ENCODE results near the gene SHROOM3.
"Not testable (repeated sequence)": the region's sequence is repeated elsewhere in the genome, so short reads cannot be mapped to it uniquely, and the experiment has no call there.

SHROOM3 gene

DNA sequence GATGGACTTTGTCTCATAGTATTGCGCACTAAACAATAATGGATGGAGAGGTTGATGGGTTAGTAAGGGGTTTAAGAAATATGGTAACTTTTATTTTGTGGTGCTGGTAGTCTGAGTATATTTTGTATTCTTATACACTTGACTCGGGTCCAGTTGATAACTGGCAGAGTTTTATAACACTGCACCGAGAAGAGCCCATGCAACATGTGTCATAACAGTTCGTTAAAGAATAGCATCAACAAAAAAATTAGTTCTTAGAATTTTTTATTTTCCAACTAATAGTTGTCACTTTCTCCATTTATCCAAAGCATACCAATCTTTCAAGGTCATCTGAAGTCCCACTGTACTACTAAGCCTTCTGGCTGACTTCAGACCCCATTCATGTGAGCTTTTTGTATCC is 287.8 kb downstream of the SHROOM3 start:
- no peaks in the 10 kb centered on the region for H3K9me3 ChIP-seq (ENCODE audit: control insufficient read depth, low read length)
- H3K4me1 ChIP-seq (ENCODE audit: control insufficient read depth, insufficient read depth, low read length, poor library complexity, severe bottlenecking): peaks cover 35% of the 10 kb centered on the region
- H3K27ac ChIP-seq (ENCODE audit: low read depth, low read length, severe bottlenecking): peak overlapping the region; percentile 84
- peaks cover 12% of the 10 kb centered on the region for H3K36me3 ChIP-seq (ENCODE audit: control insufficient read depth, insufficient read depth, low read length)
- H3K4me3 ChIP-seq (ENCODE audit: extremely low read depth, insufficient read depth, low read length, poor library complexity, severe bottlenecking): no peak overlapping the region
- WGBS, 2 experiments (ENCODE audit: insufficient coverage in 2 of 2): 100% methylated on average over 3 to 4 of the region's 4 CpGs

- Histone ChIP-seq H3K9me3 (ENCODE audit: control insufficient read depth, low read length) (no peaks in the 10 kb centered on the region), H3K4me3 (ENCODE audit: extremely low read depth, insufficient read depth, low read length, poor library complexity, severe bottlenecking) (no peak overlapping the region), H3K4me1 (ENCODE audit: control insufficient read depth, insufficient read depth, low read length, poor library complexity, severe bottlenecking) (peaks cover 35% of the 10 kb centered on the region), H3K36me3 (ENCODE audit: control insufficient read depth, insufficient read depth, low read length) (peaks cover 14% of the 10 kb centered on the region), H3K27ac (ENCODE audit: low read depth, low read length, severe bottlenecking) (peak overlapping the region; percentile 84)
These were observed 288.3 kb downstream of the SHROOM3 start for GRCh38 chr4:76723373-76723772.

DNA sequence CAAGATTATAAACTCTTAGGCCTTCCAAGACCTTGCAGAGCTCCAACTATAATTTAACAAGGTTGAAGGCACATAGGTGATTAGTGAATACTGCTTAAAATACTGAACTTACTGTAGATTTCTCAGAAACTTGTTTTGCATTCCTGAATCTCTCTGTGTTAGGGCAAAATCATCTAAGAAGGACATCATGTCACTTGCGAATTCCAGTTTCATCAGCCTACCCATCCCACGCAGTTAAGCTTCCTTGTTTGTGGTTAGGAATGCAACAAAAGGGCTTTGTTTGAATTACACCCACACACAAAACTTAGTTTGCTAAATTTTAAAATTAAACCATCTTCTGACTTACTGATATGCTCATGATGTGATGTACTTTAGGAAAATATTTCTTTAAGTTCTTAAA is 288.9 kb downstream of the SHROOM3 start:
- no CpG with 5 or more reads among the region's 2 CpGs for WGBS, 2 experiments (ENCODE audit: insufficient coverage in 2 of 2)
- no peak overlapping the region for H3K4me3 ChIP-seq (ENCODE audit: extremely low read depth, insufficient read depth, low read length, poor library complexity, severe bottlenecking)
- no peaks in the 10 kb centered on the region for H3K9me3 ChIP-seq (ENCODE audit: control insufficient read depth, low read length)

DNA sequence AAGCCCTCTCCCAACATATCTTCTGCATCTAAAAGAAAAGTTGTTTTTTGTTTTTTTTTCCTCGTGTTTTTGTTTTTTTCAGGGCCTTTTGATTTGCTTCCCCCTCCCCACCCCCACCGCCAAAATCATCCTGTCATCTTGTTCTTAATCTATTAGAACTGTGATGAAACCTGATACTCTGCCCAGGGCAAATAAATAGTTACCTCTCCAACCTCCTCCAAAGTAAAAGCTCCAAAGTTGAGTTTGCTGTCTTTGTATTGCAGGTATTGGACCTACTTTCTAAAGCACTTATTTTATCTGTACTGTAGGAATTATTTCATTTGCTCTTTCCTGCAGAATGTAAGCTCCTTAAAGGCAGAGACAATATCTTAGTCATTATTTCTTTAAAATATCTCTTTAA is 290.0 kb downstream of the SHROOM3 start:
- 43% methylated on average over 1 of the region's 2 CpGs; no CpG with 5 or more reads in 1 of the 2 experiments for WGBS, 2 experiments (ENCODE audit: insufficient coverage in 2 of 2)
- no peak overlapping the region for H3K27ac ChIP-seq (ENCODE audit: low read depth, low read length, severe bottlenecking)
- peaks cover 46% of the 10 kb centered on the region for H3K4me1 ChIP-seq (ENCODE audit: control insufficient read depth, insufficient read depth, low read length, poor library complexity, severe bottlenecking)
- H3K9me3 ChIP-seq (ENCODE audit: control insufficient read depth, low read length): no peaks in the 10 kb centered on the region
- peaks cover 11% of the 10 kb centered on the region for H3K36me3 ChIP-seq (ENCODE audit: control insufficient read depth, insufficient read depth, low read length)
- no peak overlapping the region for H3K4me3 ChIP-seq (ENCODE audit: extremely low read depth, insufficient read depth, low read length, poor library complexity, severe bottlenecking)

More for the DNA sequence above, 288.9 kb downstream of the SHROOM3 start:
- Histone ChIP-seq H3K27ac (ENCODE audit: low read depth, low read length, severe bottlenecking) (peak overlapping the region; percentile 84), H3K36me3 (ENCODE audit: control insufficient read depth, insufficient read depth, low read length) (peaks cover 14% of the 10 kb centered on the region), H3K4me1 (ENCODE audit: control insufficient read depth, insufficient read depth, low read length, poor library complexity, severe bottlenecking) (peaks cover 36% of the 10 kb centered on the region)

DNA sequence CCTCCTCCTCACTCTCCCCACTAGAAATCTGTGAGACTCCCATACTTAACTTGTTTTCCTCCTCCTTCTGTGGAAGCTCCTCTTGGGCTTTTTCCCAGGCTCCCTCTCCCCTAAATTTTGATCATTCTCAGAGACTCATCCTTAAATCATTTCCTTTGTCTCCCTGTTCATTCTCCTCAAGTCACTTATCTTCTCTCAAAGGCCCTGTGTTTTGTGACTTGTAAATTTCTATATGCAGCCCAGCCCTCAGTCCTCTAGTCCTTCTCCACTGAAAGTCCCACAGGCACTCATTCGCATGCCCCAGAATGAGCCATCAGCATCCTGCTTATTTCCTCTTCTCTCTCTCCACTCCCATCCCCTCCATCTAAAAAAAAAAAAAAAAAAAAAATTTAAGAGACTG is 291.1 kb downstream of the SHROOM3 start:
- H3K27ac ChIP-seq (ENCODE audit: low read depth, low read length, severe bottlenecking): peak overlapping the region; percentile 71
- H3K4me1 ChIP-seq (ENCODE audit: control insufficient read depth, insufficient read depth, low read length, poor library complexity, severe bottlenecking): peaks cover 49% of the 10 kb centered on the region
- no peaks in the 10 kb centered on the region for H3K9me3 ChIP-seq (ENCODE audit: control insufficient read depth, low read length)
- no peak overlapping the region for H3K4me3 ChIP-seq (ENCODE audit: extremely low read depth, insufficient read depth, low read length, poor library complexity, severe bottlenecking)
- no CpG with 5 or more reads among the region's 1 CpG for WGBS, 2 experiments (ENCODE audit: insufficient coverage in 2 of 2)
- peaks cover 14% of the 10 kb centered on the region for H3K36me3 ChIP-seq (ENCODE audit: control insufficient read depth, insufficient read depth, low read length)

DNA sequence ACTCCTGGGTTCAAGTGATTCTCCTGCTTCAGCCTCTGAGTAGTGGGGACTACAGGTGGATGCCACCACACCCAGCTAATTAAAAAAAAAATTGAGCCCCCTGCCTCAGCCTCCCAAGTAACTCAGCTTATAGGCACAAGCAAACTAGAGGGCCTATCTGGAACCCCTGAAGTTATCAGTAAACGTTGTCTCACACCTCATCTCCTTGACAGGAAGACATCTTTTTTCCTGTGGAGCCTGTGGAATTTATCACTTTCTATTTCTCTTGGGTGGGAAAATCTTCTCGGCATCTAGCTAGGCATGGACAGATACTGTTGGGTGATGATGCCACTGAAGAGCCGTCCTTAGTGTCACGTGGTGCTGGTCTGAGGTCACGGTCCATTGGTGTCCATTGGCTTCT is 291.6 kb downstream of the SHROOM3 start:
- Histone ChIP-seq H3K36me3 (ENCODE audit: control insufficient read depth, insufficient read depth, low read length) (peaks cover 11% of the 10 kb centered on the region), H3K4me1 (ENCODE audit: control insufficient read depth, insufficient read depth, low read length, poor library complexity, severe bottlenecking) (peaks cover 49% of the 10 kb centered on the region), H3K27ac (ENCODE audit: low read depth, low read length, severe bottlenecking) (peak overlapping the region; percentile 8), H3K9me3 (ENCODE audit: control insufficient read depth, low read length) (no peaks in the 10 kb centered on the region), H3K4me3 (ENCODE audit: extremely low read depth, insufficient read depth, low read length, poor library complexity, severe bottlenecking) (no peak overlapping the region)
- 83 to 100% methylated on average over 3 to 4 of the region's 5 CpGs for WGBS, 2 experiments (ENCODE audit: insufficient coverage in 2 of 2)

DNA sequence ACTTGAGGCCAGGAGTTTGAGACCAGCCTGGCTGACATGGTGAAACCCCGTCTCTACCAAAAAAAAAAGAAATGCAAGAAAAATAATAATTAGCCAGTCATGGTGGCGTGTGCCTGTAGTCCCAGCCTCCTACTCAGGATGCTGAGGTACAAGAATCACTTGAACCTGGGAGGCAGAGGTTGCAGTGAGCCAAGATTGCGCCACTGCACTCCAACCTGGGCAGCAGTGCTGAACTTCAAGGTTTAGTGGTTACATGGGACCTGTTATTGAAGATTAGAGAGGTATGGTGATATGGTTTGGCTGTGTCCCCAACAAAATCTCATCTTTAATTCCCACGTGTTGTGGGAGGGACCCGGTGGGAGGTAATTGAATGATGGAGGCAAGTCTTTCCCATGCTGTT is 292.9 kb downstream of the SHROOM3 start:
- not testable (repeated sequence) for H3K27ac ChIP-seq (ENCODE audit: low read depth, low read length, severe bottlenecking); H3K9me3 ChIP-seq (ENCODE audit: control insufficient read depth, low read length); H3K4me3 ChIP-seq (ENCODE audit: extremely low read depth, insufficient read depth, low read length, poor library complexity, severe bottlenecking)
- WGBS, 2 experiments (ENCODE audit: insufficient coverage in 2 of 2): 82 to 100% methylated on average over 1 to 3 of the region's 5 CpGs
- Histone ChIP-seq H3K36me3 (ENCODE audit: control insufficient read depth, insufficient read depth, low read length) (peaks cover 23% of the 10 kb centered on the region), H3K4me1 (ENCODE audit: control insufficient read depth, insufficient read depth, low read length, poor library complexity, severe bottlenecking) (peaks cover 48% of the 10 kb centered on the region)

DNA sequence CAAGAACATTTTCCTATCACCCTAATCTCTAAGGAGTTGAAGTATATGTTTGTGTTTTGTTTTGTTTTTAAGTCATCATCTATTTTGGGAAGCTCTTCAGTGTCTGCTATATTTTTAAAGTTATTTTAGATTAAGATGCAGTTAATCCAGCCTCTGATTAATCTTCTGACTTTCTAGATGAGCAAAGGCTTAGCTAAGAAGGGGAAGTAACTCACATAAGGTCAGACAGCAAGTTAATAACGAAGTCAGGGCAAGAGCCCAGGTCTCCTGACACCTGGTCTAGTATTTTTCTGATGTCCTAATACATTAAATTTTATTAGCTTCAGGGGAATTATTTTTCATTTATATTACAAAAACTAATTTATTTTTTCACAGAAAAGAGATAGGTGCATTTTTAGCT is 294.4 kb downstream of the SHROOM3 start:
- WGBS, 2 experiments (ENCODE audit: insufficient coverage in 2 of 2): no CpG with 5 or more reads among the region's 1 CpG
- no peak overlapping the region for H3K4me3 ChIP-seq (ENCODE audit: extremely low read depth, insufficient read depth, low read length, poor library complexity, severe bottlenecking)
- H3K36me3 ChIP-seq (ENCODE audit: control insufficient read depth, insufficient read depth, low read length): peaks cover 34% of the 10 kb centered on the region
- no peaks in the 10 kb centered on the region for H3K9me3 ChIP-seq (ENCODE audit: control insufficient read depth, low read length)
- H3K4me1 ChIP-seq (ENCODE audit: control insufficient read depth, insufficient read depth, low read length, poor library complexity, severe bottlenecking): peaks cover 36% of the 10 kb centered on the region
- no peak overlapping the region for H3K27ac ChIP-seq (ENCODE audit: low read depth, low read length, severe bottlenecking)

DNA sequence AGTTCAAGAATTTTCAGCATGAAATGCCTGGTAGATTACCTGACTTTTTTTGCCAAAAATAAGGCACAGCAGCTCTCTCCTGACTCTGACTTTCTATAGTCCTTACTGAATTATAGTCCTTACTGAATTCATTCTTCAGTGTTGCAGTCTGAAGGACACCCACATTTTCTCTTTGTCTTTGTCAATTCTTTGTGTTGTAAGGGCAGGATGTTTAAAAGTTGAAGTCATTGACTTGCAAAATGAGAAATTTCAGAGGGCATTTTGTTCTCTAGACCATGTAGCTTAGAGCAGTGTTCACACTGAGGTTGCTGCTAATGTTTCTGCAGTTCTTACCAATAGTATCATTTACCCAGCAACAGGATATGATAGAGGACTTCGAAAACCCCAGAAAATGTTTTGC is 295.0 kb downstream of the SHROOM3 start:
- 0% methylated on average over 1 of the region's 1 CpG; no CpG with 5 or more reads in 1 of the 2 experiments for WGBS, 2 experiments (ENCODE audit: insufficient coverage in 2 of 2)
- Histone ChIP-seq H3K4me3 (ENCODE audit: extremely low read depth, insufficient read depth, low read length, poor library complexity, severe bottlenecking) (no peak overlapping the region), H3K4me1 (ENCODE audit: control insufficient read depth, insufficient read depth, low read length, poor library complexity, severe bottlenecking) (peaks cover 30% of the 10 kb centered on the region), H3K9me3 (ENCODE audit: control insufficient read depth, low read length) (no peaks in the 10 kb centered on the region), H3K27ac (ENCODE audit: low read depth, low read length, severe bottlenecking) (no peak overlapping the region), H3K36me3 (ENCODE audit: control insufficient read depth, insufficient read depth, low read length) (peaks cover 34% of the 10 kb centered on the region)

DNA sequence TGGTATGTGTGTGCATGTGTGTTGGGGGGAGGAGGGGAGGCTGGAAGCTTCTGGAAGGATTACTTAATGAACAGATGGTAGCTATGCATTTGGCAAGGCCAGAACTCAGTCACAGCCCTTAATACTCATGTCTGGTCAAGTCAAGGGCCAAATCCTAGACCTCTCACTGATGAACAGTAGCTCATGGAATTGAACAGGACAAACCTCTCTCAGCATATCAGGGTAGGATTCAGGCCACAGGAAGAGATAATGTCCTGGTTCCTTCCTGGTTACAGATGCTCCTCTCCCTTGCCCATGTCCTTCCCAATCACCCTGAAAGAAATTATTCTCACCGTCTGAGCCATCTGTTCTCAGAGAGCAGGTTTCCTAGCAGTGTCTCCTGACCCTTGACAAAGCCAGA is 297.2 kb downstream of the SHROOM3 start:
- WGBS, 2 experiments (ENCODE audit: insufficient coverage in 2 of 2): 100% methylated on average over 1 of the region's 1 CpG; no CpG with 5 or more reads in 1 of the 2 experiments
- no peaks in the 10 kb centered on the region for H3K9me3 ChIP-seq (ENCODE audit: control insufficient read depth, low read length)

DNA sequence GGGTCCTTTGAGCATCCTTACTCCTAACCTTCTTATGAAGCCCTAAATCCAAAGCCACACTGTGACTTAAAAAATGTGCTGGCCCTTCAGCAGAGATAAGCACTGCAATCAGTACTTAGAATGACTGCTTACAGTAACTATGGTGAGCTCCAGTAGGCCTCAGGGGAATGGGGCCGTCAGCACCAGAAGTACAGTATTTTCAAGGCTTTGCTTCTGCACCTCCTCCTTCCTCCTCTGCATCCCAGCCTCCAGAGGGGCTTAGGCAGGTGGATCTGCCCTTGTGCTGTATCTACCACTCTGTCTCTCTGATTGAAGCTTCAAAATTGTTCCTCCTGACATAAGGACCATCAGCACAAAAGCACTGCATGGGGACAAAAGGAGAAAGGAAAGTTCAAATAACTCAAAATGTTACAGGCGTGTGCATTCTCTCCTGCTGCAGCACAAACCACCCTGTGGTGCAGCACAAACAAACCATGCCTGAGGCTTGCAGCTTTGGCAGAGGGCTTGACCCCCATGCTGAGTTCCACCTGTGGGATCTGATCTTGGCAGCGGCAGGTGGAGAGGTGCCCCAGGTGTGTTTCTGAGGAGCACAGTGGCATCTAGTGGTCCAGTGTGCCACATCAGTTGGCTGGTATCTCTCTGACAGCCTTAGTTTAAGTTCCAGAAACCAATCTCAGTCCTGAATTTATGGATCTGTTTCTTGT is 298.2 kb downstream of the SHROOM3 start:
- peaks cover 21% of the 10 kb centered on the region for H3K4me1 ChIP-seq (ENCODE audit: control insufficient read depth, insufficient read depth, low read length, poor library complexity, severe bottlenecking)
- H3K9me3 ChIP-seq (ENCODE audit: control insufficient read depth, low read length): no peaks in the 10 kb centered on the region
- WGBS, 2 experiments (ENCODE audit: insufficient coverage in 2 of 2): 89 to 100% methylated on average over 3 of the region's 3 CpGs
- H3K4me3 ChIP-seq (ENCODE audit: extremely low read depth, insufficient read depth, low read length, poor library complexity, severe bottlenecking): no peak overlapping the region
- H3K27ac ChIP-seq (ENCODE audit: low read depth, low read length, severe bottlenecking): no peak overlapping the region
- H3K36me3 ChIP-seq (ENCODE audit: control insufficient read depth, insufficient read depth, low read length): peaks cover 45% of the 10 kb centered on the region

More for the DNA sequence above, 297.2 kb downstream of the SHROOM3 start:
- Histone ChIP-seq H3K36me3 (ENCODE audit: control insufficient read depth, insufficient read depth, low read length) (peaks cover 46% of the 10 kb centered on the region), H3K4me3 (ENCODE audit: extremely low read depth, insufficient read depth, low read length, poor library complexity, severe bottlenecking) (no peak overlapping the region), H3K4me1 (ENCODE audit: control insufficient read depth, insufficient read depth, low read length, poor library complexity, severe bottlenecking) (peaks cover 21% of the 10 kb centered on the region), H3K27ac (ENCODE audit: low read depth, low read length, severe bottlenecking) (no peak overlapping the region)
